NT2/D1 (cell line): Measurements from ENCODE around the gene GRIA4.

Experiments
- SUZ12 ChIP-seq: IDR thresholded peaks from 2 replicates; pipeline ENCODE4 v1.6.1; 2011; ENCODE audit not compliant: insufficient read length, insufficient read depth; ENCODE audit errors: extremely low read depth
- YY1 ChIP-seq: IDR thresholded peaks from 2 replicates; pipeline ENCODE4 v1.6.1; 2011; ENCODE audit not compliant: insufficient read length, insufficient read depth
- ZNF274 ChIP-seq: IDR thresholded peaks from 2 replicates; pipeline ENCODE4 v1.6.1; 2011; ENCODE audit warnings: mild to moderate bottlenecking, low read depth, low read length

GRCh38 chr11:105793092-105793491 is 183.2 kb downstream of the GRIA4 start:
- TF ChIP-seq SUZ12 (no peak), ZNF274 (no peak), YY1 (no peak)
